ENCODE data around the gene KDM3B. TPM values are rescaled to one million over a fixed set of nuclear protein-coding genes. Genes with fewer than 3 reads are reported as not detected.

Gene KDM3B
- total RNA-seq, 1 donor from 2014 or later = 40.7 TPM

DNA sequence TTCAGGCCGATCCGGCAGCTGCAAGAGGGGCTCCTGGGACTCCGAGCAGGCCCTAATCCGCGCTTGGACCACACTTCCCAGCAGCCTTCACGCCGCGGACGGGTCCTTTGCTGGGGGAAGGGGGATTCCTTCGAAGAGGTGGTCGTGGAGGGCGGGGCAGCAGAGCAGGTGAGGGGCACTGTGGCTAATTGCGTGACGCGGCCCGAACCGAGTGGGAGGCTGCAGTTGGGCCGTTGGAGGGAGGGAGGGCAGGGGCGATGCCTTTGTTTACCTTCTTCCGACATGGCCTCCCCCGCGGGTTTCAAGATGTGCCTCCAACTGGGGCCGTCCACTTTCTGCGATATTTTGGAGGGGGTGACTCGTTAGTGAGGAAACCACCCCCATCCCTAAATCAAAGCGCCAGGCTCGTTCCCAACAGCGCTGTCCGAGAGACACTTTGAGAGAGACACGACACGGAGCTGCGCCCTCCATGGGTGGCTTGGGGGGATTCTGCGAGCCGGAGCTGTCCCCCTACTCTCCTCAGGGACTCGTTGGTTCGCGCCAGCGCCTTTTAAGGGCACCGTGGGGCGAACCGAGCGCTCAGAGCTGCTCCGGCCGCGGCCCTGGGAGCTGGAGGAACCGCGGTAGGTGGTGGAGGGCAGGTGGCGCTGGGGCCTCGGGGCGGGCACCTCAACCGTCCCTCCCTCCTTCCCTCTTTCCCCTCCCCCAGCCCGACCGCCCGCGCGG is 14.6 kb upstream of the KDM3B start, which contains the start of gene FAM53C:
TSS of gene FAM53C (plus strand) at position 582 of the 726 bp plus-strand sequence. CDS start 3,070 bp downstream, outside the sequence.
- peak within 1 kb of the TSS; percentile 93 for H3K4me3 ChIP-seq
- intact Hi-C loops (cut with micrococcal nuclease) = no loop called here
- peak within 1 kb of the TSS; percentile 97 for H3K27ac ChIP-seq (replicated peaks)

DNA sequence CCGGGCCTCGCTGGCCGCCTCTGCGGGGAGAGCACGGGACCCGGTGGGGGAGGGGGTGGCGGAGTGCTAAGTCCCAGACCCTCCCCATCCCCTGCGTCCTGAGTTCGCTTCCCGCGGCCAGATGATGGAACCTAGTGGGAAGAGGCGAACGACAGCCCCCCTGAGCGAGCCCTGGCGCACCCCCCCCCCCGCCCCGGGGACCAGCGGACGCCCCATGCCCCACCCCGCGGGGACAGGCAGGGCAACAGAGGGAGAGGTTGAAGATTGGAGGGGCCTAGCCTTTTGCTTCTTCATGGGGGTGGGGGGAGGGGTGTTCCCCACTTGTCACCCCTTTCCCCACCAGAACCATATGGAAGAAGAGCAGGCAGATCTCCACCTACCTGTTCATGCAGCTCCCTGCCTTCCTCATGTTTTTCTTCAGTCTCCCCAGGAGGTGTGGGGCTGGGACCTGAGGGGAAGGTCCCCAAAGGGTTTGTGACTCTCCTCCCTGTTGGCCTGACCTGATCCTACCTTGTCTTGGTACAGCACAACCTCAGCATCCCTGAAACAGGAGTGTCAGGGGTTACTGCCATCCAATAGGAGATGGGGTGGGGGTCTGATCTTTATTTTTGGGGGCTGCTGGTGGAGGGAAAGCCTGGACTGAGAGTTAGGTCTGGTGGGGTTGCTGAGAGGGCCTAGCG is 13.9 kb upstream of the KDM3B start:
- Histone ChIP-seq H3K27ac (replicated peaks) (peak overlapping the region; percentile 97), H3K4me1 (peaks cover 38% of the 10 kb centered on the region), H3K27me3 (ENCODE audit: low read depth) (no peaks in the 10 kb centered on the region), H3K4me3 (peak overlapping the region; percentile 93), H3K36me3 (peaks cover 27% of the 10 kb centered on the region), H3K9me3 (replicated peaks) (no peaks in the 10 kb centered on the region)
- no peak for TF ChIP-seq CTCF (IDR thresholded peaks at IDR 0.05; ENCODE audit: borderline replicate concordance)
- intact Hi-C loops (cut with micrococcal nuclease) = no loop called here
- DNase-seq = no peak

More for the DNA sequence above, 14.6 kb upstream of the KDM3B start, which contains the start of gene FAM53C:
- no peak for TF ChIP-seq CTCF (IDR thresholded peaks at IDR 0.05; ENCODE audit: borderline replicate concordance)
- Histone ChIP-seq H3K4me1 (peaks cover 38% of the 10 kb centered on the region), H3K9me3 (replicated peaks) (no peaks in the 10 kb centered on the region), H3K36me3 (peaks cover 20% of the 10 kb centered on the region), H3K27me3 (ENCODE audit: low read depth) (no peaks in the 10 kb centered on the region)
- DNase-seq = peak; percentile 91

DNA sequence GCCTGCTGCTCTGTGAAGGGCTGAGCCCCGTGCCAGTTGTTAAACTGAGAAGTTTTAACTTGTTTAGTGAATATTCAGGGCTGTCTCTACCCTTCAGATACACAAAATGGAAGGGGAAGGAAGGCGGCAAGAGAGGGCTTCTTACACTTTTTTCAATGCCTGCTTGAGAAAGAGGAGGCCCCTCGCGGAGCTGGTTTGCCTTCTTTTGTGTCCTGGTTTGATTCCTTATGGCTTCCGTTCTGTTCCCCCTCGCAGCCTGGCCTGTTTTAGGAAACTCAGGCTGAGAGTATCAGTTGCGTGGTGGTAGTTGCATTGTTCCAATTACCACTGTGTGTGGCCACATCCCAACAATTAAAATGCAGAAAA is 13.4 kb upstream of the KDM3B start:
- peak overlapping the region; percentile 97 for H3K27ac ChIP-seq (replicated peaks)
- peak overlapping the region; percentile 93 for H3K4me3 ChIP-seq
- intact Hi-C loops (cut with micrococcal nuclease) = no loop called here
- no peaks in the 10 kb centered on the region for H3K9me3 ChIP-seq (replicated peaks)
- peaks cover 33% of the 10 kb centered on the region for H3K36me3 ChIP-seq
- DNase-seq = no peak
- no peak for TF ChIP-seq CTCF (IDR thresholded peaks at IDR 0.05; ENCODE audit: borderline replicate concordance)
- H3K4me1 ChIP-seq = peaks cover 38% of the 10 kb centered on the region
- H3K27me3 ChIP-seq (ENCODE audit: low read depth) = no peaks in the 10 kb centered on the region

GRCh38 chr5:138339464-138339863 is 13.0 kb upstream of the KDM3B start:
- Histone ChIP-seq H3K9me3 (replicated peaks) (no peaks in the 10 kb centered on the region), H3K4me1 (peaks cover 38% of the 10 kb centered on the region), H3K4me3 (peak overlapping the region; percentile 93), H3K27ac (replicated peaks) (peak overlapping the region; percentile 97), H3K36me3 (peaks cover 37% of the 10 kb centered on the region), H3K27me3 (ENCODE audit: low read depth) (no peaks in the 10 kb centered on the region)
- TF ChIP-seq CTCF (IDR thresholded peaks at IDR 0.05; ENCODE audit: borderline replicate concordance) = no peak
- intact Hi-C loops (cut with micrococcal nuclease) = no loop called here
- DNase-seq = no peak

- peak overlapping the region; percentile 97 for H3K27ac ChIP-seq (replicated peaks)
- H3K4me3 ChIP-seq = peak overlapping the region; percentile 93
- peaks cover 42% of the 10 kb centered on the region for H3K36me3 ChIP-seq
- intact Hi-C loops (cut with micrococcal nuclease) = no loop called here
- H3K9me3 ChIP-seq (replicated peaks) = no peaks in the 10 kb centered on the region
- TF ChIP-seq CTCF (IDR thresholded peaks at IDR 0.05; ENCODE audit: borderline replicate concordance) = no peak
- no peak for DNase-seq
- H3K27me3 ChIP-seq (ENCODE audit: low read depth) = no peaks in the 10 kb centered on the region
- H3K4me1 ChIP-seq = peaks cover 38% of the 10 kb centered on the region
Measured at GRCh38 chr5:138340008-138340407, 12.5 kb upstream of the KDM3B start.

Data from left ventricle myocardium inferior (tissue), 1 donor.